ENCODE results near the gene UROD. TPM values are rescaled to one million over a fixed set of nuclear protein-coding genes. Genes with fewer than 3 reads are reported as not detected.

UROD gene
- total RNA-seq, 1 experiment from 2014 or later = 118 TPM

GRCh38 chr1:44985747-44986359 is 26.2 kb upstream of the UROD start:
- H3K27me3 Mint-ChIP-seq (ENCODE audit: low read depth) = peaks cover 11% of the 10 kb centered on the region
- peaks cover 2% of the 10 kb centered on the region; the same call in 1 of the 2 replicates for H3K36me3 Mint-ChIP-seq
- CTCF ChIA-PET = interaction anchor here (1.0 to 2.6 kb wide), 7 partner anchors 25 to 314 kb away, joined by 3 to 18 read pairs (median 4); partner anchors contain the start of genes HECTD3, RNU5D-1 and UROD
- H3K27ac Mint-ChIP-seq = no peak overlapping the region
- no peaks in the 10 kb centered on the region for H3K9me3 Mint-ChIP-seq
- peaks cover 18% of the 10 kb centered on the region for H3K4me1 Mint-ChIP-seq
- POLR2A ChIA-PET = interaction anchor here (0.7 to 1.5 kb wide), 5 partner anchors 25 to 318 kb away, joined by 3 to 5 read pairs (median 3); partner anchors contain the start of genes BTBD19, HECTD3 and UROD
- ATAC-seq = no peak
- TF ChIP-seq ZNF121 (CRISPR knock-in tag; IDR thresholded peaks at IDR 0.05) (peak; percentile 59; the same call in 1 of the 2 replicates), GTF2I (CRISPR knock-in tag; conservative IDR thresholded peaks at IDR 0.05) (0 out of 2 replicates have a peak, but pooled peaks have one; percentile 20), ELF4 (CRISPR knock-in tag; IDR thresholded peaks at IDR 0.05; ENCODE audit: low read depth) (no peak), CDX4 (CRISPR knock-in tag; IDR thresholded peaks at IDR 0.05; ENCODE audit: borderline replicate concordance) (no peak), KAT7 (CRISPR knock-in tag; IDR thresholded peaks at IDR 0.05; ENCODE audit: borderline replicate concordance) (0 out of 2 replicates have a peak, but pooled peaks have one; percentile 23)
- peak overlapping the region; percentile 100 for H3K4me3 Mint-ChIP-seq
- DNase-seq (ENCODE audit: low spot score) = no peak

GRCh38 chr1:44988531-44989156 is 23.4 kb upstream of the UROD start:
- Mint-ChIP-seq H3K4me3 (no peak overlapping the region), H3K27ac (peak overlapping the region; percentile 50; the same call in 1 of the 2 replicates)
- CTCF ChIA-PET = interaction anchor here (0.6 to 2.1 kb wide), 3 partner anchors 26 to 450 kb away, joined by 3 to 4 read pairs (median 3); no protein-coding TSS in a partner anchor

GRCh38 chr1:44994309-44994898 is 17.6 kb upstream of the UROD start:
- Mint-ChIP-seq H3K4me1 (no peaks in the 10 kb centered on the region), H3K27me3 (ENCODE audit: low read depth) (no peaks in the 10 kb centered on the region), H3K36me3 (no peaks in the 10 kb centered on the region), H3K4me3 (no peak overlapping the region), H3K27ac (no peak overlapping the region), H3K9me3 (peaks cover 7% of the 10 kb centered on the region; the same call in 1 of the 2 replicates)
- ATAC-seq (no peak), DNase-seq (ENCODE audit: low spot score) (no peak)
- CTCF ChIA-PET = no interaction called here
- POLR2A ChIA-PET = no interaction called here
- TF ChIP-seq ZNF423 (CRISPR knock-in tag; IDR thresholded peaks at IDR 0.05) (no peak), ZMAT4 (CRISPR knock-in tag; IDR thresholded peaks at IDR 0.05) (no peak), MAX (CRISPR knock-in tag; IDR thresholded peaks at IDR 0.05) (no peak), GABPB1 (CRISPR knock-in tag; IDR thresholded peaks at IDR 0.05) (no peak), MXD4 (CRISPR knock-in tag; IDR thresholded peaks at IDR 0.05; ENCODE audit: borderline replicate concordance) (no peak), E2F5 (CRISPR knock-in tag; IDR thresholded peaks at IDR 0.05) (no peak), TEAD4 (CRISPR knock-in tag; IDR thresholded peaks at IDR 0.05) (no peak), ZNF121 (CRISPR knock-in tag; IDR thresholded peaks at IDR 0.05) (no peak), ZNF232 (CRISPR knock-in tag; IDR thresholded peaks at IDR 0.05) (no peak), USF2 (CRISPR knock-in tag; IDR thresholded peaks at IDR 0.05) (no peak)

More at GRCh38 chr1:44988531-44989156, 23.4 kb upstream of the UROD start:
- H3K27me3 Mint-ChIP-seq (ENCODE audit: low read depth) = peaks cover 11% of the 10 kb centered on the region
- POLR2A ChIA-PET = no interaction called here
- TF ChIP-seq PRDM15 (CRISPR knock-in tag; IDR thresholded peaks at IDR 0.05) = no peak
- TF ChIP-seq ZNF121 (CRISPR knock-in tag; IDR thresholded peaks at IDR 0.05) = 0 out of 2 replicates have a peak, but pooled peaks have one; percentile 9
- no peak for TF ChIP-seq NR2C2 (CRISPR knock-in tag; IDR thresholded peaks at IDR 0.05)
- ATAC-seq = no peak
- H3K36me3 Mint-ChIP-seq = no peaks in the 10 kb centered on the region
- H3K4me1 Mint-ChIP-seq = peaks cover 18% of the 10 kb centered on the region
- no peaks in the 10 kb centered on the region for H3K9me3 Mint-ChIP-seq
- DNase-seq (ENCODE audit: low spot score) = no peak
